Posterior vena cava (tissue), 2 donors: ENCODE measurements around the gene TAF1C. TPM values are rescaled to one million over a fixed set of nuclear protein-coding genes. Genes with fewer than 3 reads are reported as not detected.

Experiments
- DNase-seq: peaks from one replicate; pipeline ENCODE4 v3.0.0-alpha.2; 2020; ENCODE audit warnings: low spot score
- intact Hi-C, 2 donors: fragments of 100-400 bp; cut with DNase I; formaldehyde crosslinking; loops; one replicate each; pipeline versions ENCODE4 v1.14.1 to v1.14.2; 2022 to 2023
- total RNA-seq, 2 donors: library from RNA; stranded (reverse); fragmentation: NEBNext Ultra II Directional; extraction: Animal tissue kit (Norgen Biotek cat#: 25700); gene quantifications; one replicate each; pipeline ENCODE4 v1.2.1, GENCODE V29; 2021
- donor health status: DM: yes; HTN: yes; CAD: no.
- donor health status: DM: yes; HTN: yes; CAD: no.

Gene TAF1C
- total RNA-seq, 2 donors from 2014 or later: 32.3 to 35.9 TPM

GRCh38 chr16:84141143-84141670 is 45.6 kb downstream of the TAF1C start:
- DNase-seq: no peak
- intact Hi-C loops: no loop called here

GRCh38 chr16:84139628-84140258 is 47.1 kb downstream of the TAF1C start:
- intact Hi-C loops: no loop called here
- DNase-seq: no peak

GRCh38 chr16:84138824-84139627 is 47.8 kb downstream of the TAF1C start:
- intact Hi-C loops: no loop called here
- no peak for DNase-seq

DNA sequence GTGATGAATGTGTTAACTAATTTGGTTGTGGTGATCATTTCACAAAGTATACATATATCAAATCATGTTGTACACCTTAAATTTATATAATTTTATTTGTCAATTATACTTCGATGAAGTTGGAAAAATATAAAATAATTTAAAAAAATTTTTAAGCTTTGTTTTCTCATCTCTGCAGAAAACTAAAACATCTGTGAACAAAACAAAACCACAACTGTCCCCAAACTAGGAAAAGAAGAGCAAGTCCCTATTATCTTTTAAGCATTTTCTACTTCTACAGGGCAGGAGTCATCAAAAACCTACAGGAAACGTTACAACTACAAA is 48.4 kb downstream of the TAF1C start:
- intact Hi-C loops: no loop called here
- DNase-seq: no peak

DNA sequence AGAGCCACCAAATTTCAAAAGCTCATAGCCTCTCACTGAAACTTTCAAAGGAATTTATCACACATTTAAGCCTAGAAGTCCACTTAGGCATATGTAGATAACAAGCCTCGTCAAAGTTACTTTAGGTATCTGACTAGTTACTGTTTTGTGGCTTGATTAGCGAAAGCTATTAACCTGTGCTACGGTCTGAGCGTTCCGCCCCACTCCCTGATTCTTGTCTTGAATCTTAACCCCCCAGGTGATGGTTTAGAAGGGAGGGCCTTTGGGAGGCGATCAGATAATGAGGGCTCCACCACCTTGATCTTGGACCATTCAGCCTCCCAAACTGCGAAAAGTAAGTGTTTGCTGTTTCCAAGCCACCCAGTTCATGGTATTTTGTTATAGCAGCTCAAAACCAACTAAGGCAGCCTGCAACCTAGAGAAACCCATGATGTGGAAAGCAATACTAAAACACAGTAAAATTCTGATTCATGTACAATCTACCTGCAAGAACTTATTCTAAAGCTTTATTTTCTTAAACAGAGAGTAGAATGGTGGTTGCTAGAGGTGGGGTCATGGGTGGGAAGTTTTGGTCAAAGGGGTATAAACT is 49.0 kb downstream of the TAF1C start:
- intact Hi-C loops: no loop called here
- no peak for DNase-seq

DNA sequence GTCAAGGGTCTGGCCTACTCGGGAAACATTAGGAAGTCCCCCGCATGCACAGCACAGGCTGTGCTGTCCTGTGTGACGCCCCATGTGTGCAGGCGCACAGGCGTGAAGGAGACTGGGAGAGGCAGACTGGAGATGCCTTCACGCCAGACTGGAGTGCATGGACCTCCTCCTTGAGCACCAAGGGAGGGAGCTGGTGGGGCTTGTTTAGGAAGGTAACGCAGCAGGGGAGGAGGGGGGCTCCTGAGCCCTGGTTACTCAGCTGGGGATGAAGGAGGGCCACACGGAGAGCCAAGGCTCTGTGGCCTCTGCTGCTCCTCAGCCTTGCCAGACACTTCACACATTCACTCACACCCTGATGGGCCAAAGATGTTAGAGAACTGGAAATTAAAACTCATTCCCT is 49.6 kb downstream of the TAF1C start:
- intact Hi-C loops: no loop called here
- no peak for DNase-seq

GRCh38 chr16:84136331-84137125 is 50.3 kb downstream of the TAF1C start:
- no peak for DNase-seq
- intact Hi-C loops: no loop called here

GRCh38 chr16:84132527-84133285 is 54.2 kb downstream of the TAF1C start:
- intact Hi-C loops: no loop called here
- DNase-seq: no peak

DNA sequence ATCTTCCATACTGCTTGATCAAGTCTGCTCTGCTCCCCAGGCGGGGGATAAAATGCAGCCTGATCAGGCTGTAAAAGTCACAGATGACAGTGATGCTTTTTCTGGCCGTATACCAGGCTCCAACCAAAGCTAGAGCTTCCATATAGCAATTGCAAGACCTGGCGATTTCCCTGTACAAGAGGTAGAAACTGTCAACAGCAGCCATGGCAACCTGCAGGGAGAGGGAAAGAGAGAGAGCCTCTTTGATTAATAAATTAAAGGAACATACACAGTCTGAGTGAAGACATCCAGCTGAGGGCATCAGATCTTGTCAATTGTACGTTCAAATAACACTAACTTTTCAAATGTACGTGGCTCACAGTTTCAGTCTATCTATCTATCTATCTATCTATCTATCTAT is 55.7 kb downstream of the TAF1C start:
- intact Hi-C loops: no loop called here
- no peak for DNase-seq

Other genes with a start within 250 kb of the TAF1C start
- 1 to 10 TPM; 6.2 to 6.8 TPM for gene OSGIN1, start 233.8 kb downstream of the TAF1C start, total RNA-seq
- 1 to 10 TPM in 1 of 2 donors, under 1 TPM in 1; 0.71 to 3.0 TPM for gene NECAB2, start 218.8 kb downstream of the TAF1C start, total RNA-seq
- not detected for gene SLC38A8, start 144.3 kb downstream of the TAF1C start, total RNA-seq
- gene MBTPS1, start 70.1 kb downstream of the TAF1C start, total RNA-seq: 10 to 100 TPM; 61.9 to 71.3 TPM
- 10 to 100 TPM; 10.1 to 21.2 TPM for gene HSDL1, start 41.9 kb downstream of the TAF1C start, total RNA-seq
- not detected for gene DNAAF1, start 41.7 kb downstream of the TAF1C start, total RNA-seq
- not detected for gene ADAD2, start 4.1 kb upstream of the TAF1C start, total RNA-seq
- not detected for gene KCNG4, start 53.0 kb upstream of the TAF1C start, total RNA-seq
- gene WFDC1, start 107.8 kb upstream of the TAF1C start, total RNA-seq: 10 to 100 TPM; 48.7 to 93.6 TPM
- gene ATP2C2, start 181.5 kb upstream of the TAF1C start, total RNA-seq: under 1 TPM; 0.10 to 0.19 TPM